ENCODE results near the gene EML2.
"Not testable (repeated sequence)": the region's sequence is repeated elsewhere in the genome, so short reads cannot be mapped to it uniquely, and the experiment has no call there.

EML2 gene

GRCh38 chr19:45638930-45639729, at the start of gene EML2:
TSS of gene EML2 (minus strand) at chr19:45639397. CDS start at chr19:45639376, 21 bp downstream.
- Histone ChIP-seq H2AFZ (peak within 1 kb of the TSS; percentile 93), H3K4me3 (ENCODE audit: low read depth, low read length) (peak within 1 kb of the TSS; percentile 84), H3K9me3 (ENCODE audit: control insufficient read depth, low read length) (no peaks in the 10 kb centered on the region), H3K27me3 (ENCODE audit: control insufficient read depth, insufficient read depth, low read length) (no peaks in the 10 kb centered on the region), H3K4me1 (peaks cover 42% of the 10 kb centered on the region), H3K79me2 (peaks cover 3% of the 10 kb centered on the region), H3K9ac (peak within 1 kb of the TSS; percentile 43), H3K27ac (peak within 1 kb of the TSS; percentile 89), H3K4me2 (ENCODE audit: low read length) (peak within 1 kb of the TSS; percentile 95), H3K36me3 (ENCODE audit: control insufficient read depth, insufficient read depth, low read length) (no peaks in the 10 kb centered on the region)
- TF ChIP-seq CTCF (IDR thresholded peaks at IDR 0.05), result no peak

- Histone ChIP-seq H3K4me1 (no peaks in the 10 kb centered on the region), H2AFZ (no peak overlapping the region), H3K27ac (no peak overlapping the region), H3K27me3 (ENCODE audit: control insufficient read depth, insufficient read depth, low read length) (no peaks in the 10 kb centered on the region), H3K4me3 (ENCODE audit: low read depth, low read length) (no peak overlapping the region), H3K9ac (no peak overlapping the region), H3K36me3 (ENCODE audit: control insufficient read depth, insufficient read depth, low read length) (no peaks in the 10 kb centered on the region), H3K79me2 (no peaks in the 10 kb centered on the region), H3K9me3 (ENCODE audit: control insufficient read depth, low read length) (no peaks in the 10 kb centered on the region), H3K4me2 (ENCODE audit: low read length) (no peak overlapping the region)
- no peak for TF ChIP-seq CTCF (IDR thresholded peaks at IDR 0.05)
These were observed 48.4 kb upstream of the EML2 start for GRCh38 chr19:45687599-45687998.

- not testable (repeated sequence) for H3K27me3 ChIP-seq (ENCODE audit: control insufficient read depth, insufficient read depth, low read length); H3K9me3 ChIP-seq (ENCODE audit: control insufficient read depth, low read length); H2AFZ ChIP-seq
These were observed 45.8 kb upstream of the EML2 start for GRCh38 chr19:45685045-45685444.

GRCh38 chr19:45682908-45683307, 43.7 kb upstream of the EML2 start:
- Histone ChIP-seq H3K79me2 (no peaks in the 10 kb centered on the region), H3K27ac (no peak overlapping the region), H3K4me3 (ENCODE audit: low read depth, low read length) (no peak overlapping the region), H3K9ac (no peak overlapping the region), H3K9me3 (ENCODE audit: control insufficient read depth, low read length) (no peaks in the 10 kb centered on the region), H3K27me3 (ENCODE audit: control insufficient read depth, insufficient read depth, low read length) (no peaks in the 10 kb centered on the region), H3K4me1 (no peaks in the 10 kb centered on the region), H3K4me2 (ENCODE audit: low read length) (no peak overlapping the region), H3K36me3 (ENCODE audit: control insufficient read depth, insufficient read depth, low read length) (no peaks in the 10 kb centered on the region), H2AFZ (no peak overlapping the region)
- TF ChIP-seq CTCF (IDR thresholded peaks at IDR 0.05), result no peak

More at GRCh38 chr19:45685045-45685444, 45.8 kb upstream of the EML2 start:
- H3K36me3 ChIP-seq (ENCODE audit: control insufficient read depth, insufficient read depth, low read length); H3K27ac ChIP-seq; H3K4me3 ChIP-seq (ENCODE audit: low read depth, low read length); H3K9ac ChIP-seq; H3K4me1 ChIP-seq; H3K4me2 ChIP-seq (ENCODE audit: low read length); H3K79me2 ChIP-seq: not testable (repeated sequence)

GRCh38 chr19:45682117-45682516, 42.9 kb upstream of the EML2 start:
- no peaks in the 10 kb centered on the region for H3K36me3 ChIP-seq (ENCODE audit: control insufficient read depth, insufficient read depth, low read length)
- H3K79me2 ChIP-seq, result no peaks in the 10 kb centered on the region
- H3K9me3 ChIP-seq (ENCODE audit: control insufficient read depth, low read length), result no peaks in the 10 kb centered on the region
- H3K4me3 ChIP-seq (ENCODE audit: low read depth, low read length), result no peak overlapping the region
- H3K27me3 ChIP-seq (ENCODE audit: control insufficient read depth, insufficient read depth, low read length), result no peaks in the 10 kb centered on the region
- TF ChIP-seq CTCF (IDR thresholded peaks at IDR 0.05), result no peak
- H3K4me2 ChIP-seq (ENCODE audit: low read length), result peak overlapping the region; percentile 92
- H2AFZ ChIP-seq, result peak overlapping the region; percentile 98
- H3K4me1 ChIP-seq, result no peaks in the 10 kb centered on the region
- H3K9ac ChIP-seq, result no peak overlapping the region
- peak overlapping the region; percentile 57 for H3K27ac ChIP-seq
